Right lobe of liver (tissue), 4 donors: ENCODE measurements around the gene TYR.
"Not testable (repeated sequence)": the region's sequence is repeated elsewhere in the genome, so short reads cannot be mapped to it uniquely, and the experiment has no call there.

Experiments used
- CTCF ChIP-seq, 4 donors: fragments of 200-600 bp in 3 of 4; fragments of 450-650 bp in 1 of 4; IDR thresholded peaks; one replicate each; pipeline versions ENCODE4 v1.5.1 to v1.8.0; 2016 to 2022; ENCODE audit warnings: antibody characterized with exemption in 4 of 4, mild to moderate bottlenecking in 2 of 4
- POLR2A ChIP-seq: fragments of 450-650 bp; IDR thresholded peaks from one replicate; pipeline ENCODE4 v1.6.1; 2017; ENCODE audit warnings: antibody characterized with exemption, mild to moderate bottlenecking
- donor health status: DM: no; HTN: no; CAD: no.
- donor health status: DM: no; HTN: no; CAD: no.
- donor health status: DM: no; HTN: yes; CAD: no.

- TF ChIP-seq CTCF (IDR thresholded peaks at IDR 0.05); POLR2A: not testable (repeated sequence)
Measured at GRCh38 chr11:89308272-89308671, 130.6 kb downstream of the TYR start.
